Measurements from ENCODE around the gene ANTKMT. TPM values are rescaled to one million over a fixed set of nuclear protein-coding genes. Genes with fewer than 3 reads are reported as not detected.

The ANTKMT gene
- total RNA-seq, 2 experiments from 2014 or later = 8.4 to 9.3 TPM

Other genes with a start within 250 kb of the ANTKMT start
- gene CAPN15, start 193.4 kb upstream of the ANTKMT start, total RNA-seq = 10 to 100 TPM; 91.7 to 93.4 TPM
- not detected for gene PRR35, start 160.8 kb upstream of the ANTKMT start, total RNA-seq
- gene NHLRC4, start 154.1 kb upstream of the ANTKMT start, total RNA-seq = 1 to 10 TPM; 2.3 to 2.6 TPM
- 10 to 100 TPM; 33.7 to 35.1 TPM for gene PIGQ, start 151.2 kb upstream of the ANTKMT start, total RNA-seq
- 10 to 100 TPM; 12.2 to 14.2 TPM for gene RAB40C, start 131.1 kb upstream of the ANTKMT start, total RNA-seq
- under 1 TPM; 0.10 to 0.13 TPM for gene WFIKKN1, start 90.2 kb upstream of the ANTKMT start, total RNA-seq
- 10 to 100 TPM; 66.6 to 67.5 TPM for gene METTL26, start 84.8 kb upstream of the ANTKMT start, total RNA-seq
- 10 to 100 TPM; 20.3 to 22.8 TPM for gene MCRIP2, start 79.3 kb upstream of the ANTKMT start, total RNA-seq
- 10 to 100 TPM; 58.0 to 58.4 TPM for gene WDR90, start 71.8 kb upstream of the ANTKMT start, total RNA-seq
- gene RHOT2, start 53.0 kb upstream of the ANTKMT start, total RNA-seq = 100 to 1,000 TPM; 140 to 141 TPM
- gene RHBDL1, start 45.5 kb upstream of the ANTKMT start, total RNA-seq = 1 to 10 TPM; 1.5 TPM
- gene STUB1, start 40.7 kb upstream of the ANTKMT start, total RNA-seq = 10 to 100 TPM; 63.9 to 78.3 TPM
- gene JMJD8, start 36.8 kb upstream of the ANTKMT start, total RNA-seq = 10 to 100 TPM; 27.1 to 27.2 TPM
- 10 to 100 TPM; 18.1 to 18.7 TPM for gene WDR24, start 30.7 kb upstream of the ANTKMT start, total RNA-seq
- gene FBXL16, start 15.3 kb upstream of the ANTKMT start, total RNA-seq = 10 to 100 TPM; 30.9 to 34.6 TPM
- gene METRN, start 6.0 kb upstream of the ANTKMT start, total RNA-seq = 1 to 10 TPM; 4.4 to 6.2 TPM
- gene CCDC78, start 5.3 kb downstream of the ANTKMT start, total RNA-seq = 1 to 10 TPM; 1.9 to 2.3 TPM
- gene HAGHL, start 6.0 kb downstream of the ANTKMT start, total RNA-seq = 1 to 10 TPM; 8.9 to 9.1 TPM
- 10 to 100 TPM; 34.0 to 34.8 TPM for gene CIAO3, start 19.9 kb downstream of the ANTKMT start, total RNA-seq
- not detected for gene MSLN, start 39.6 kb downstream of the ANTKMT start, total RNA-seq
- gene RPUSD1, start 67.2 kb downstream of the ANTKMT start, total RNA-seq = 10 to 100 TPM; 22.2 to 22.3 TPM
- gene CHTF18, start 67.5 kb downstream of the ANTKMT start, total RNA-seq = 10 to 100 TPM; 77.6 to 80.0 TPM
- gene GNG13, start 79.6 kb downstream of the ANTKMT start, total RNA-seq = not detected
- gene LMF1, start 249.8 kb downstream of the ANTKMT start, total RNA-seq = 10 to 100 TPM; 21.3 to 22.6 TPM